COR-L47 (cell line): ENCODE data around the gene TXNL4B.
"Not testable (repeated sequence)": the region's sequence is repeated elsewhere in the genome, so short reads cannot be mapped to it uniquely, and the experiment has no call there.

Experiments
- DNase-seq: peaks from one replicate; lab custom pipeline; 2025; lab: John Stamatoyannopoulos, UW

TXNL4B gene

GRCh38 chr16:72112452-72112792 is 19.0 kb upstream of the TXNL4B start:
- DNase-seq: no peak

- no peak for DNase-seq
These were observed 18.4 kb upstream of the TXNL4B start for GRCh38 chr16:72111657-72112451.

- no peak for DNase-seq
These were observed 17.5 kb upstream of the TXNL4B start for GRCh38 chr16:72110662-72111615.

- DNase-seq: no peak
These were observed 16.6 kb upstream of the TXNL4B start for GRCh38 chr16:72109966-72110530.

GRCh38 chr16:72109300-72109699 is 15.9 kb upstream of the TXNL4B start:
- no peak for DNase-seq

GRCh38 chr16:72108353-72109102 is 15.1 kb upstream of the TXNL4B start:
- DNase-seq: no peak

GRCh38 chr16:72107371-72107770 is 14.0 kb upstream of the TXNL4B start:
- DNase-seq: no peak

GRCh38 chr16:72105978-72106377 is 12.6 kb upstream of the TXNL4B start:
- no peak for DNase-seq

GRCh38 chr16:72104905-72105304 is 11.5 kb upstream of the TXNL4B start:
- DNase-seq: no peak

GRCh38 chr16:72101195-72101594 is 7.8 kb upstream of the TXNL4B start:
- DNase-seq: no peak

- peak; percentile 2 for DNase-seq
These were observed 6.0 kb upstream of the TXNL4B start for GRCh38 chr16:72099377-72099818.

GRCh38 chr16:72098936-72099335 is 5.5 kb upstream of the TXNL4B start:
- DNase-seq: no peak

GRCh38 chr16:72094266-72094610 is 818 bp upstream of the TXNL4B start:
- no peak for DNase-seq

- DNase-seq: no peak
These were observed 480 bp downstream of the TXNL4B start for GRCh38 chr16:72092832-72093447.

- DNase-seq: no peak
These were observed 2.2 kb downstream of the TXNL4B start for GRCh38 chr16:72091217-72091616.

- DNase-seq: no peak
These were observed 8.4 kb downstream of the TXNL4B start for GRCh38 chr16:72085002-72085401.

GRCh38 chr16:72084445-72084844 is 9.0 kb downstream of the TXNL4B start:
- no peak for DNase-seq

GRCh38 chr16:72083778-72084404 is 9.5 kb downstream of the TXNL4B start:
- DNase-seq: no peak

GRCh38 chr16:72076991-72077706 is 16.3 kb downstream of the TXNL4B start:
- not testable (repeated sequence) for DNase-seq

- DNase-seq: not testable (repeated sequence)
These were observed 18.4 kb downstream of the TXNL4B start for GRCh38 chr16:72075067-72075466.
